HG03135 (cell line): ENCODE results near the gene RNF144A.

ENCODE experiments used
- ATAC-seq: cut with Tn5 transposase; IDR thresholded peaks from one replicate; pipeline ENCODE4 v1.9.1; 2021; ENCODE audit warnings: mild to moderate bottlenecking, moderate library complexity; ENCODE audit not compliant: unreplicated experiment

The RNF144A gene

GRCh38 chr2:6945087-6945813, 28.0 kb downstream of the RNF144A start:
- peak; percentile 84 for ATAC-seq

DNA sequence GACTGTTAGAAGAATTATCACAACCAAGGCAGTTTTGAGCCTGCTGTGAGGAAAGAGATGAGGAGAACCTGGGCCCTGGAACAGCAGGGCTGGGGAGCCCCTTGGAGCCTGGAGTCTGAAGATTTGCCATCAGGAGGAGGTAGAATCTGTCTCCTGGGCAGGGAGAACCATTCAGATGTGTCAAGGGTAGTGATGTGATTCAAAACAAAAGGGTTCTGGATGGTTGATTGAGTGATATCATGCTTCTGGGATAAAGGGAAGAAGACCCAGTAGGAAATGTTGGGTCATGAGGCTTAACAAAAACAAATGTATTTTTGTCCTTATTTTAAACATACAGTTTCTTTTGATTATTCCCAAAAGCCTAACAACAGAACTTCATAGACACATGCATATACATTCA, 28.6 kb downstream of the RNF144A start:
- no peak for ATAC-seq

DNA sequence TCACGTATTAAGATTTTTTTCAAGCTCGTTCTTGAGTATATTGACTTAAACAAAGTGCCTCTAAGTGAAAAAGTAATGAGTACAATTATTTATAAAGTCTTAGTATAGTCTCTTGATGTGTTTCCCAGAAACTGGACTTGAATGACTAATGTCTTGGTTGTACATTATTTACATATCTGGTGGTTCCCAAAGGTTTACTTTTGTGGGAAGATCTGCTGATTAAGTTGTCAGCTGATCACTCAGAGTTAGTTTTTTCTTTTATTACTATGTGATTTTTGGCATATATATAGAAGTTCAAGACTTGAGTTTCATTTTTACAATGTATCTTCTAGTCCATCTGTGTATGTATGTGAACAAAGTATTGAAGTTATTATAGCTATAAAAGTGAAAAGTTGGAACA, 29.5 kb downstream of the RNF144A start:
- ATAC-seq: no peak

GRCh38 chr2:6947929-6948676, 30.9 kb downstream of the RNF144A start:
- no peak for ATAC-seq

- ATAC-seq: no peak
Observed at GRCh38 chr2:6948677-6949351, 31.6 kb downstream of the RNF144A start.

- no peak for ATAC-seq
Observed at GRCh38 chr2:6951046-6951445, 33.8 kb downstream of the RNF144A start.

DNA sequence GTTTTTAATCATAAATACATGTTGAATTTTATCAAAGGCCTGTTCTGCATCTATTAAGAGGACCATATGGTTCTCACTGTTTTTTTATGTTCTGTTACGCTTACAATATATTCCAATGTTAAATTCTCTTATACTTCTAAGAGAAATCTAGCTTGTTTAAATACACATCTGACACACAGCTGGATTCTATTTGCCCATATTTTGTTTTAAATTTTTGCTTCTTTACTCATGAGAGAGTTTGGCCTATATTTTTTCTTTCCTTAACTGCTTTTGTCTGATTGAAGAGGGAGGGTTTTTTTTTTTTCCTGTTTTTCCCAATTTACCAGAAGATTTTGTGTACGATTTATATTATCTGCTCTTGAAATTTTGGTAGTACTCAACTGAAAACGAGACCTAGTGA, 34.9 kb downstream of the RNF144A start:
- ATAC-seq: no peak

DNA sequence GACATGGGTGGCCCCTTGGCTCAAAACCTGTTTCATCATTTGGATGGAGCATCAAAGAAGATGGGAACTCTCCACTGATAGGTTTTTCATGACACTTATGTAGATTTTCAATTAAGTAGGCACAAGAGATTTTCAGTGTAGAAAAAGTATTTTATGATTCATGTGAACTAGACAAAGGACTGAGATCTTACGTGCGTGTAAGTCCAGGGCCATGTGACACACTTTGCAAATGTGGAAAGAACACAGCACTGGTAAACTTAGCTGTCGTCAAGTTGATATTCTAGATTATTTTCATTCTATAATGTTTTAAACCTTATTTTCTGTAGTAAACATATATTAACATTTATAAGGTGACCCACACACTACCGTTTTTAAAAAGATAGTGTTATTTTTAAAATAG, 37.4 kb downstream of the RNF144A start:
- no peak for ATAC-seq

DNA sequence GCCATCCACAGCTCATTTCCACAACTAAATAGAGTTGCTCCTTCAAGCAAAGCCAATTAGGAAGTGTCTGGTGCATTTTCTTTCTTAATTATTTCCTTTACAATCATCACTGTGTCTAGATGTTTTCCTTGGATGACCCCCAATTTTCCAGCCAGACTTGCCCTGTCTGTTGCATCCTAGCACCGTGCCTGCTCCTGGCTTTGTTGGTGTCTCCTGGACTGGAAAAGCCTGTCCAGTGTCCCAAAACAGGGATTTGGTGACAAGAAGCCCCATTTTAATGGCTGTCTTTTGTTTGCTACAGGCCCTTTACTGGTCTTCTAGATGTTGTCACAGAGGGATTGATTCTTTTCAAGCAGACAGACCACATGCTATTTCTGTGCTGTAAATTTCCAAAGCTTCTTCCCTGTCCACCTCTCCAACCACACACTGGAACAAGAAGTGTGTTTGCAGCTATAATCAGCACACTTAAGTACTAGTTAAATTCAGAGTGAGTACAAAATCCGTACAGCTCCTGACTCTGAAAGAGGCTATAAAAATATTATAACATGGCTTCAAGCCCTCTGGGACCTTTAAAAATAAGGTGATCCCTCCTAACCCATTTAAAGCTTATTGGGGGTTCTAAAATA, 38.4 kb downstream of the RNF144A start:
- no peak for ATAC-seq

- ATAC-seq: no peak
Observed at GRCh38 chr2:6956566-6956965, 39.4 kb downstream of the RNF144A start.

- ATAC-seq: no peak
Observed at GRCh38 chr2:6957031-6957714, 40.0 kb downstream of the RNF144A start.

DNA sequence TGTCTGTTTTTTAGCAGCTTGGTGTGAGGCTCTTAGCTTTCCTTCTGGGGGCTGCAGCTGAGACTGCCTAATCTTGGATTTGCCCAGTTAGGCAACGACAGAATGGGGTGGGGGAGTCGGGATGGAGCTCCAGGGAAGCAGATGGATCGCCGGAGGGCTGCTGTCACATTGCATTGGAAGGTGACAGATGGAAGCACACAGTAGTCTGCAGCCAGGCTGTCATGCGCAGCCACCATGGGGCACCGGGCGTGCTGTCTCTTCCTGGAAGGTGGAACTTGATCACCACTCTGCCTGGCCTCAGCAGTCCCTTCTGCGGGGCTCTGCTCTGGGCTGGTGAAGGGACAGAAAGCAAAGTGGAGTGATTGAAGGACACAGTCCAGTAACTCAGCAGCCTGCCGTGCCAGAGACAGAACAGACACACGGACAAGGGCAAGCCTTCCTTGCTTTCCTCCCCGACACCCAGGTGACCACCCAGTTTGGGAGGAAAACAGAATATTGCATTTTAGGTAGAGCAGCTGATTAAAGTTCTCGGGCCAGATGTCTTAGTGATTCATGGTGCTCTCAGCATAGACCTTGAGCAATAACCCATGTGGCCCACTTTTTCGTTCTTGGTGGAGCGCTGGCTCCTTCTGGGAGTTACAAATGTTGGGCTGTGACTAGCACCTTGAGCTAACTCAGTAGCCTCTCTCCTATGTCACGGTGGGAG, 40.9 kb downstream of the RNF144A start:
- ATAC-seq: no peak

GRCh38 chr2:6958616-6959235, 41.5 kb downstream of the RNF144A start:
- ATAC-seq: no peak

- no peak for ATAC-seq
Observed at GRCh38 chr2:6959751-6960150, 42.5 kb downstream of the RNF144A start.

DNA sequence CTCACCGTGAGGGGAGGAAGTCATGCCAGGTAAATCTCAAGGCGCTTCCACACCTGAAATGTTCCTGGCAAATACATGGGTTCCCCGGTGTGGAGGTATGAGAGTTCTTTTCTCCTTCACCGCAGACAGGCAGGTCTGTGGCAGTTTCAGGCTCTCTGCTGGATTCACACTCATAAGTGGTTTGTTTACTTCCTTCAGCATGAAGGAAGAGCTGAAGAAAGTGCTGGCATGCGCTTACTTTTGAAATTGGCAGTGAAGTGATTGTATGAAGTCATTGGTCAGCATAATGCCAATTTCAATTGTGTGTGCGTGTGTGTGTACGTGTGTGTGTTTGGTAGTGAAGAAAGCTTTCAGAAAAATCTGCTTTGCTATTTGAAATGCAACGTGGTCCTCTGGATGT, 43.4 kb downstream of the RNF144A start:
- ATAC-seq: no peak

DNA sequence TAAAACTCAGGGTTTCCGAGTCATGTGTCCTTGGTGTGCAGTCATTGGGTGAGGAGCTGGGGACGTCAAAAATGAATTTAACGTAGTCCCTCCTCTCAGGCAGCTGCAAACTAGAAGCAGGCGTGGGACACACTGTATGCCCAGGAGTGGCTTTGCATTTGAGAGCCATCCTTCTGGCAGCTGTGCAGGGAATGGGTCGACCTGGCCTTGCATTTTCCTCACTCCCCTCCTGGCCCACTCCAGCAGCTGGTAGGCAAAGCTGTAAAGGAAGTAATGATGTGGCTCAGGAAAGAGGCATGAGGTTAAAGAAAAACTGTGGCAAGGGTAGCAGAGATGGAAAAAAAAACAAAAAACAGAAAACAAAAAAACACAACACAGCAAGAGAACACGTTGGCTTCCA, 46.5 kb downstream of the RNF144A start:
- ATAC-seq: no peak

- no peak for ATAC-seq
Observed at GRCh38 chr2:6965071-6965795, 48.0 kb downstream of the RNF144A start.

GRCh38 chr2:6966446-6966940, 49.3 kb downstream of the RNF144A start:
- no peak for ATAC-seq

- no peak for ATAC-seq
Observed at GRCh38 chr2:6967301-6967700, 50.1 kb downstream of the RNF144A start.
